ENCODE data around the gene SNX32. TPM values are rescaled to one million over a fixed set of nuclear protein-coding genes. Genes with fewer than 3 reads are reported as not detected.
A peak's percentile ranks its signal among the peaks of the same experiment; 100 is the strongest.

Gene SNX32
- total RNA-seq, 1 donor = not detected

- no peaks in the 10 kb centered on the region for H3K9me3 ChIP-seq (ENCODE audit: low read depth, low read length)
- H3K27me3 ChIP-seq (ENCODE audit: insufficient read depth, low read length) = no peaks in the 10 kb centered on the region
- H3K4me3 ChIP-seq (ENCODE audit: low read length) = no peak overlapping the region
- H3K4me1 ChIP-seq (ENCODE audit: insufficient read depth, low read length) = peaks cover 39% of the 10 kb centered on the region
These were observed 21.4 kb downstream of the SNX32 start for GRCh38 chr11:65854852-65855837.

GRCh38 chr11:65855927-65856363, 22.2 kb downstream of the SNX32 start:
- Histone ChIP-seq H3K27me3 (ENCODE audit: insufficient read depth, low read length) (no peaks in the 10 kb centered on the region), H3K4me3 (ENCODE audit: low read length) (peak overlapping the region; percentile 94), H3K4me1 (ENCODE audit: insufficient read depth, low read length) (peaks cover 41% of the 10 kb centered on the region), H3K9me3 (ENCODE audit: low read depth, low read length) (no peaks in the 10 kb centered on the region)

GRCh38 chr11:65856689-65857499, 23.1 kb downstream of the SNX32 start:
- Histone ChIP-seq H3K4me3 (ENCODE audit: low read length) (peak overlapping the region; percentile 94), H3K9me3 (ENCODE audit: low read depth, low read length) (no peaks in the 10 kb centered on the region), H3K27me3 (ENCODE audit: insufficient read depth, low read length) (no peaks in the 10 kb centered on the region), H3K4me1 (ENCODE audit: insufficient read depth, low read length) (peaks cover 50% of the 10 kb centered on the region)

GRCh38 chr11:65857500-65857852, 23.7 kb downstream of the SNX32 start:
- Histone ChIP-seq H3K9me3 (ENCODE audit: low read depth, low read length) (no peaks in the 10 kb centered on the region), H3K4me3 (ENCODE audit: low read length) (peak overlapping the region; percentile 94), H3K4me1 (ENCODE audit: insufficient read depth, low read length) (peaks cover 56% of the 10 kb centered on the region), H3K27me3 (ENCODE audit: insufficient read depth, low read length) (no peaks in the 10 kb centered on the region)

GRCh38 chr11:65857853-65858680, 24.3 kb downstream of the SNX32 start, which contains the start of gene CFL1:
CFL1 (minus strand) TSS chr11:65858180; CDS start chr11:65858099, 81 bp downstream.
- H3K4me3 ChIP-seq (ENCODE audit: low read length) = peak within 1 kb of the TSS; percentile 94
- H3K4me1 ChIP-seq (ENCODE audit: insufficient read depth, low read length) = peaks cover 56% of the 10 kb centered on the region
- H3K9me3 ChIP-seq (ENCODE audit: low read depth, low read length) = no peaks in the 10 kb centered on the region
- H3K27me3 ChIP-seq (ENCODE audit: insufficient read depth, low read length) = no peaks in the 10 kb centered on the region

- peaks cover 56% of the 10 kb centered on the region for H3K4me1 ChIP-seq (ENCODE audit: insufficient read depth, low read length)
- no peaks in the 10 kb centered on the region for H3K27me3 ChIP-seq (ENCODE audit: insufficient read depth, low read length)
- H3K4me3 ChIP-seq (ENCODE audit: low read length) = peak overlapping the region; percentile 94
- H3K9me3 ChIP-seq (ENCODE audit: low read depth, low read length) = no peaks in the 10 kb centered on the region
These were observed 24.9 kb downstream of the SNX32 start for GRCh38 chr11:65858681-65859087.

GRCh38 chr11:65859095-65859811, 25.5 kb downstream of the SNX32 start:
- Histone ChIP-seq H3K4me3 (ENCODE audit: low read length) (peak overlapping the region; percentile 94), H3K4me1 (ENCODE audit: insufficient read depth, low read length) (peaks cover 52% of the 10 kb centered on the region), H3K9me3 (ENCODE audit: low read depth, low read length) (no peaks in the 10 kb centered on the region), H3K27me3 (ENCODE audit: insufficient read depth, low read length) (no peaks in the 10 kb centered on the region)

GRCh38 chr11:65859812-65860277, 26.1 kb downstream of the SNX32 start:
- H3K9me3 ChIP-seq (ENCODE audit: low read depth, low read length) = no peaks in the 10 kb centered on the region
- H3K4me3 ChIP-seq (ENCODE audit: low read length) = peak overlapping the region; percentile 94
- H3K4me1 ChIP-seq (ENCODE audit: insufficient read depth, low read length) = peaks cover 52% of the 10 kb centered on the region

GRCh38 chr11:65860278-65861164, 26.8 kb downstream of the SNX32 start, which contains the start of gene MUS81:
MUS81 (plus strand) TSS chr11:65860433; CDS start chr11:65860754, 321 bp downstream.
- Histone ChIP-seq H3K27me3 (ENCODE audit: insufficient read depth, low read length) (no peaks in the 10 kb centered on the region), H3K9me3 (ENCODE audit: low read depth, low read length) (no peaks in the 10 kb centered on the region), H3K4me1 (ENCODE audit: insufficient read depth, low read length) (peaks cover 48% of the 10 kb centered on the region), H3K4me3 (ENCODE audit: low read length) (peak within 1 kb of the TSS; percentile 94)

More at GRCh38 chr11:65859812-65860277, 26.1 kb downstream of the SNX32 start:
- H3K27me3 ChIP-seq (ENCODE audit: insufficient read depth, low read length) = no peaks in the 10 kb centered on the region

- Histone ChIP-seq H3K4me1 (ENCODE audit: insufficient read depth, low read length) (peaks cover 42% of the 10 kb centered on the region), H3K9me3 (ENCODE audit: low read depth, low read length) (no peaks in the 10 kb centered on the region), H3K4me3 (ENCODE audit: low read length) (peak overlapping the region; percentile 94), H3K27me3 (ENCODE audit: insufficient read depth, low read length) (no peaks in the 10 kb centered on the region)
These were observed 27.4 kb downstream of the SNX32 start for GRCh38 chr11:65861165-65861505.

GRCh38 chr11:65861533-65862183, 27.9 kb downstream of the SNX32 start:
- Histone ChIP-seq H3K27me3 (ENCODE audit: insufficient read depth, low read length) (no peaks in the 10 kb centered on the region), H3K4me3 (ENCODE audit: low read length) (peak overlapping the region; percentile 94), H3K4me1 (ENCODE audit: insufficient read depth, low read length) (peaks cover 37% of the 10 kb centered on the region), H3K9me3 (ENCODE audit: low read depth, low read length) (no peaks in the 10 kb centered on the region)

- Histone ChIP-seq H3K4me1 (ENCODE audit: insufficient read depth, low read length) (peaks cover 36% of the 10 kb centered on the region), H3K9me3 (ENCODE audit: low read depth, low read length) (no peaks in the 10 kb centered on the region), H3K4me3 (ENCODE audit: low read length) (no peak overlapping the region), H3K27me3 (ENCODE audit: insufficient read depth, low read length) (no peaks in the 10 kb centered on the region)
These were observed 28.5 kb downstream of the SNX32 start for GRCh38 chr11:65862191-65862735.
